ENCODE results near the gene ADRA1B. TPM values are rescaled to one million over a fixed set of nuclear protein-coding genes. Genes with fewer than 3 reads are reported as not detected.

Gene ADRA1B
- total RNA-seq, 1 donor from 2014 or later: not detected

- Mint-ChIP-seq H3K27ac (no peak overlapping the region), H3K27me3 (ENCODE audit: insufficient read depth) (peaks cover 56% of the 10 kb centered on the region), H3K36me3 (ENCODE audit: low read depth) (no peaks in the 10 kb centered on the region), H3K9me3 (no peaks in the 10 kb centered on the region), H3K4me1 (ENCODE audit: low read depth) (peaks cover 5% of the 10 kb centered on the region), H3K4me3 (no peak overlapping the region)
- DNase-seq (ENCODE audit: low spot score): no peak
- intact Hi-C loops (cut with micrococcal nuclease): no loop called here
Observed at GRCh38 chr5:159971038-159971437, 54.8 kb downstream of the ADRA1B start.

- Mint-ChIP-seq H3K27ac (no peak overlapping the region), H3K4me1 (ENCODE audit: low read depth) (peaks cover 5% of the 10 kb centered on the region), H3K27me3 (ENCODE audit: insufficient read depth) (peaks cover 54% of the 10 kb centered on the region), H3K9me3 (no peaks in the 10 kb centered on the region), H3K4me3 (no peak overlapping the region), H3K36me3 (ENCODE audit: low read depth) (no peaks in the 10 kb centered on the region)
- DNase-seq (ENCODE audit: low spot score): no peak
- intact Hi-C loops (cut with micrococcal nuclease): no loop called here
Observed at GRCh38 chr5:159971514-159971913, 55.2 kb downstream of the ADRA1B start.

DNA sequence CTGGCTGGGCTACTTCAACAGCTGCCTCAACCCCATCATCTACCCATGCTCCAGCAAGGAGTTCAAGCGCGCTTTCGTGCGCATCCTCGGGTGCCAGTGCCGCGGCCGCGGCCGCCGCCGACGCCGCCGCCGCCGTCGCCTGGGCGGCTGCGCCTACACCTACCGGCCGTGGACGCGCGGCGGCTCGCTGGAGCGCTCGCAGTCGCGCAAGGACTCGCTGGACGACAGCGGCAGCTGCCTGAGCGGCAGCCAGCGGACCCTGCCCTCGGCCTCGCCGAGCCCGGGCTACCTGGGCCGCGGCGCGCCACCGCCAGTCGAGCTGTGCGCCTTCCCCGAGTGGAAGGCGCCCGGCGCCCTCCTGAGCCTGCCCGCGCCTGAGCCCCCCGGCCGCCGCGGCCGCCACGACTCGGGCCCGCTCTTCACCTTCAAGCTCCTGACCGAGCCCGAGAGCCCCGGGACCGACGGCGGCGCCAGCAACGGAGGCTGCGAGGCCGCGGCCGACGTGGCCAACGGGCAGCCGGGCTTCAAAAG, 55.7 kb downstream of the ADRA1B start:
- no peak for DNase-seq (ENCODE audit: low spot score)
- no peak overlapping the region for H3K27ac Mint-ChIP-seq
- no peak overlapping the region for H3K4me3 Mint-ChIP-seq
- H3K4me1 Mint-ChIP-seq (ENCODE audit: low read depth): peaks cover 5% of the 10 kb centered on the region
- no peaks in the 10 kb centered on the region for H3K9me3 Mint-ChIP-seq
- intact Hi-C loops (cut with micrococcal nuclease): no loop called here
- no peaks in the 10 kb centered on the region for H3K36me3 Mint-ChIP-seq (ENCODE audit: low read depth)
- peaks cover 54% of the 10 kb centered on the region for H3K27me3 Mint-ChIP-seq (ENCODE audit: insufficient read depth)

- no peak overlapping the region for H3K27ac Mint-ChIP-seq
- H3K36me3 Mint-ChIP-seq (ENCODE audit: low read depth): no peaks in the 10 kb centered on the region
- DNase-seq (ENCODE audit: low spot score): no peak
- H3K4me3 Mint-ChIP-seq: peak overlapping the region; percentile 50
- peaks cover 5% of the 10 kb centered on the region for H3K4me1 Mint-ChIP-seq (ENCODE audit: low read depth)
- H3K9me3 Mint-ChIP-seq: no peaks in the 10 kb centered on the region
- H3K27me3 Mint-ChIP-seq (ENCODE audit: insufficient read depth): peaks cover 58% of the 10 kb centered on the region
- intact Hi-C loops (cut with micrococcal nuclease): no loop called here
Observed at GRCh38 chr5:159972538-159973362, 56.5 kb downstream of the ADRA1B start.

- Mint-ChIP-seq H3K9me3 (no peaks in the 10 kb centered on the region), H3K4me1 (ENCODE audit: low read depth) (peaks cover 5% of the 10 kb centered on the region), H3K27ac (no peak overlapping the region), H3K4me3 (no peak overlapping the region), H3K27me3 (ENCODE audit: insufficient read depth) (peaks cover 51% of the 10 kb centered on the region), H3K36me3 (ENCODE audit: low read depth) (no peaks in the 10 kb centered on the region)
- intact Hi-C loops (cut with micrococcal nuclease): no loop called here
- DNase-seq (ENCODE audit: low spot score): no peak
Observed at GRCh38 chr5:159975462-159976019, 59.3 kb downstream of the ADRA1B start.

DNA sequence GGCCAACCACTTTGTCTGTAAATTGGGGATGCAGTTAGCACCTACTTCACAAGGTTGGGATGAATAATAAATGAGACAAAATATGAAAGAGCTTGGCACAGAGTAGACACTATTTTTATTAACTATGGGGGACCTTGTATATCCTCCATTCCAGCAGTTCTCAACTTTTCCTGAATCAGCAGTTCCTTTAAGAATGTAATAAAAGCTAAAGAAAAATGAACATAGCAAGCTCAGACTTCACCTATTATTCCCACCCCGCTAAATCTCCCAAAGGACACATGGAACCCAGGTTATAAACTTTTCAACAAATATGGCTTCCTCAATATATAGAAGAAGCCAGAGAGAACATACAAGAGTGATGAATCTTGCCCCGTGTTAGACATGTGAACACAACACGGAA, 60.6 kb downstream of the ADRA1B start:
- Mint-ChIP-seq H3K4me3 (no peak overlapping the region), H3K27me3 (ENCODE audit: insufficient read depth) (peaks cover 43% of the 10 kb centered on the region), H3K27ac (no peak overlapping the region), H3K4me1 (ENCODE audit: low read depth) (peaks cover 5% of the 10 kb centered on the region), H3K9me3 (no peaks in the 10 kb centered on the region), H3K36me3 (ENCODE audit: low read depth) (no peaks in the 10 kb centered on the region)
- DNase-seq (ENCODE audit: low spot score): no peak
- intact Hi-C loops (cut with micrococcal nuclease): no loop called here

DNA sequence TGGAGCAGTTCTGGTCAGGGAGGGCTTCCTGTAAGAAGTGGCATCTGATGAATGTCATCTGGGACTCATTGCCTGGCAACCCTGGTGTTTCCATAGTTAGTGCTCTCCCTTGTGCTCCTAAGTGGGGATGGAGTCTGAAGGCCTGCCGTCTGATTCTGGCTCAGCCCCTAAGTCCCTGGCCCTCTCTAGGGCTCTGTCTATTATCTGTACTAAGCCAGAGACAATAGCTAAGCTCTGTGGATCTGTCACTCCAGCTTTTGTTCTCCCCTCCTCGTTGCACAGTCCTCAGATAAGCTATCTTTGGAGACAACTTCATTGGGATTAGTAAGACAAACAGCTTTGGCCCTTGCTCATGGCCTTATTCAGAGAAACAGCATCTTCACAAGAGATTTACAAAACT, 62.1 kb downstream of the ADRA1B start:
- Mint-ChIP-seq H3K36me3 (ENCODE audit: low read depth) (no peaks in the 10 kb centered on the region), H3K27ac (no peak overlapping the region), H3K4me3 (no peak overlapping the region), H3K4me1 (ENCODE audit: low read depth) (no peaks in the 10 kb centered on the region), H3K9me3 (no peaks in the 10 kb centered on the region), H3K27me3 (ENCODE audit: insufficient read depth) (peaks cover 40% of the 10 kb centered on the region)
- intact Hi-C loops (cut with micrococcal nuclease): no loop called here
- no peak for DNase-seq (ENCODE audit: low spot score)

DNA sequence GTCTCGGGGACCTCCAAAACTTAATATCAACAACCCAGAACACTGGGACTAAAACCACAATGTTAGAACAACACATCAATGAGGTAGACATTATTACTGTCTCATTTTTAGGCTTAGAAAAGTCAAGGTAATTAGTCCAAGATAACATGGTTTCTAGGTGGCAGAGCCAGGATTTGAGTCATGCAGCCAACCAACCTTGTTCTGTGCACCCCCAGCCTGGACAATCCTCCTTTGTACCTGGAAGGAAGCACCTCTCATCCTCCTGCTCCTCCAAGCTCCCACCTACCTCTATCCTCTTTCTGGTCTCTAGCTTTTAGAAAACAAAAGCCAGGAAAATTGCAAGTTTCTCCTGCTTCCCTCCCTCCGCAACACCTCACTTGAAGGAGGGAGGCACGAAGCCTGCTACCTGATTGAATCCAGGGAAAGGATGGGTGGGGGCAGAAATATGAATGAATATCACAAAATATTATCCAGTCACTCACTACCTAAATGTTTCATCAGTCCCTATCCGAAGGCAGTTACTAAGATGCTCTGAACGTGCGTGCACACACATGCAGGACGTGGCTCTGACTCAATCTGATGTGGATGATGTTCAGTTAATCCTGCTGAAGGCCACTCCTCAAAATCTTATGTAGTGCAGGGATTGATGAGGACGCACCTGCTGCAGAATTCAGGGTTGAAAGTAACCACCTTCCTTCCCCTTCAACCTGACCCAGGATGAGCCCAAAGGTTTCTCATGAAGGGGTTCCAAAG, 66.3 kb downstream of the ADRA1B start:
- Mint-ChIP-seq H3K4me3 (no peak overlapping the region), H3K4me1 (ENCODE audit: low read depth) (peaks cover 4% of the 10 kb centered on the region), H3K27ac (no peak overlapping the region), H3K9me3 (no peaks in the 10 kb centered on the region), H3K36me3 (ENCODE audit: low read depth) (no peaks in the 10 kb centered on the region), H3K27me3 (ENCODE audit: insufficient read depth) (peaks cover 41% of the 10 kb centered on the region)
- no peak for DNase-seq (ENCODE audit: low spot score)
- intact Hi-C loops (cut with micrococcal nuclease): no loop called here

DNA sequence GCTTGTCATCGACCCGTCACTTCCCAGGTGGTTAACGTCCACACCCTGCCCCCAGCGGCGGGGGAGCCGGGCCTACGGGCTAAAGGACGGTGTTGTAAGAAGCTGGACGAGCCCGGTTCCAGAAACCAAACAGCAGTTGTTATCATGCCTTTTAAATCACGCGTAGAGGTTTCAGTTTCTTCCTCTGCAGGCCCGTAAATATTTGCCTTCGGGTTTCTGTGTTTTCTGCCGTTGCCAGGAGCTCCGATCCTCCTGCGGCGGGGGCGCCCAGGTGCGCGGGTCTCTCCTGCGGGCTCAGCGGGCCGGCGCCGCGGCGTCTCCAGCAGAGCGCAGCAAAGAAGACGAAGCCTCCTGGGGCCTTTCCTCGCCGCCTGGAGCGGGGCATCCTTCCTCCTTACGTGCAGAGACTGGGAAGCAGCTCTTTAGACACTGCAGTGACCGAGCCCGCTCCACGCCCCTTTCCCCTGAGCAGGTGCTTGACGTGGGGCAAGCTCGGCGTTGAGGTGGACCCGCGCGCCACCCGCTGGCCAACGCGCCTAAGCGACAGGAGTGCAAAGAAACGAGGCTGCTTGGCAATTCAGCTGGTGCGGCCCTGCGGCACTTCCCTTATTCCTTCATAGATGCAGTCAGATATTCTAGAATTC, 70.9 kb downstream of the ADRA1B start:
- H3K4me3 Mint-ChIP-seq: peak overlapping the region; percentile 53
- H3K4me1 Mint-ChIP-seq (ENCODE audit: low read depth): peaks cover 10% of the 10 kb centered on the region
- DNase-seq (ENCODE audit: low spot score): peak; percentile 60
- no peak overlapping the region for H3K27ac Mint-ChIP-seq
- no peaks in the 10 kb centered on the region for H3K36me3 Mint-ChIP-seq (ENCODE audit: low read depth)
- H3K9me3 Mint-ChIP-seq: no peaks in the 10 kb centered on the region
- H3K27me3 Mint-ChIP-seq (ENCODE audit: insufficient read depth): peaks cover 68% of the 10 kb centered on the region
- intact Hi-C loops (cut with micrococcal nuclease): loop anchor here (1.0 to 5.0 kb wide), 5 partner anchors 472 to 830 kb away; partner anchors contain the start of gene IL12B

GRCh38 chr5:159990506-159990905, 74.2 kb downstream of the ADRA1B start:
- no peak overlapping the region for H3K4me3 Mint-ChIP-seq
- intact Hi-C loops (cut with micrococcal nuclease): no loop called here
- peaks cover 10% of the 10 kb centered on the region for H3K4me1 Mint-ChIP-seq (ENCODE audit: low read depth)
- H3K36me3 Mint-ChIP-seq (ENCODE audit: low read depth): no peaks in the 10 kb centered on the region
- H3K27ac Mint-ChIP-seq: no peak overlapping the region
- no peak for DNase-seq (ENCODE audit: low spot score)
- peaks cover 11% of the 10 kb centered on the region for H3K9me3 Mint-ChIP-seq
- peaks cover 58% of the 10 kb centered on the region for H3K27me3 Mint-ChIP-seq (ENCODE audit: insufficient read depth)

DNA sequence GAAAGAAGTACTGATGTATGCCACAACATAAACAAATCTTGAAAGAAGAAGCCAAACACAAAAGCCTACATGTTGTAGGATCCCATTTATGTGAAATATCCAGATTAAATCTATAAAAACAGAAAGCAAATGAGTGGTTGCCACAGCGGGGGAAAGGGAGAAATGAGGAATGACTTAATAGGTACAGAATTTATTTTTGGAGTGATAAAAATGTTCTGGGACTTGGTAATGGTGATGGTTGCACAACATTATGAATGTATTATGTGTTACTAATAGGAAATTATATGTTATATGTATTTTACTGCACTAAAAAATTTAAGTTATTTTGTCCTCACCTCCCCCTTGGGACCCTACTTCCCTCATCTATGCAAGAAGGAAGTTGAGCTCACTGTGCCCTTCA, 76.3 kb downstream of the ADRA1B start:
- intact Hi-C loops (cut with micrococcal nuclease): no loop called here
- no peak overlapping the region for H3K27ac Mint-ChIP-seq
- DNase-seq (ENCODE audit: low spot score): no peak
- no peaks in the 10 kb centered on the region for H3K36me3 Mint-ChIP-seq (ENCODE audit: low read depth)
- no peak overlapping the region for H3K4me3 Mint-ChIP-seq
- H3K27me3 Mint-ChIP-seq (ENCODE audit: insufficient read depth): peaks cover 52% of the 10 kb centered on the region
- H3K4me1 Mint-ChIP-seq (ENCODE audit: low read depth): peaks cover 7% of the 10 kb centered on the region
- H3K9me3 Mint-ChIP-seq: peaks cover 11% of the 10 kb centered on the region

- Mint-ChIP-seq H3K4me3 (no peak overlapping the region), H3K9me3 (peaks cover 11% of the 10 kb centered on the region), H3K4me1 (ENCODE audit: low read depth) (peaks cover under 1% of the 10 kb centered on the region), H3K36me3 (ENCODE audit: low read depth) (no peaks in the 10 kb centered on the region), H3K27ac (no peak overlapping the region), H3K27me3 (ENCODE audit: insufficient read depth) (peaks cover 50% of the 10 kb centered on the region)
- no peak for DNase-seq (ENCODE audit: low spot score)
- intact Hi-C loops (cut with micrococcal nuclease): no loop called here
Observed at GRCh38 chr5:159993194-159993593, 76.9 kb downstream of the ADRA1B start.

All from activated T-helper 1 cell treated with anti-CD3 and anti-CD28 coated beads, Interleukin-12 subunit alpha, Interleukin-12 subunit beta, Interleukin-2, Interleukin-4 antibody, amounts not matched to agents 30 ng/mL and 10 ng/mL and 1 ng/mL, durations not matched to agents 14 hours and 24 hours and 36 hours (primary cell).